A673 (cell line): ENCODE measurements around the gene TTC7B.

Experiments used
- CTCF ChIP-seq: fragments of 300-800, 200-600 bp; sonication (generic); conservative IDR thresholded peaks from 2 replicates; pipeline ENCODE4 v1.5.1; 2017; ENCODE audit warnings: low read depth, mild to moderate bottlenecking, antibody characterized with exemption, low read length, moderate library complexity, mixed read lengths
- EZH2 ChIP-seq: fragments of 200-600 bp; sonication (generic); IDR thresholded peaks from 2 replicates; pipeline ENCODE4 v1.6.1; 2017; ENCODE audit warnings: borderline replicate concordance, low read depth, mild to moderate bottlenecking, mixed read lengths, antibody characterized with exemption, low read length; ENCODE audit not compliant: poor library complexity, severe bottlenecking

GRCh38 chr14:90487031-90487430 is 329.2 kb downstream of the TTC7B start:
- no peak for TF ChIP-seq EZH2
- no peak for TF ChIP-seq CTCF
